Pancreas (tissue), 10 donors: ENCODE data around the gene OGFOD3. TPM values are rescaled to one million over a fixed set of nuclear protein-coding genes. Genes with fewer than 3 reads are reported as not detected.
A peak's percentile ranks its signal among the peaks of the same experiment; 100 is the strongest.

Source experiments
- ATAC-seq, 4 donors: fragments of 200-7000 bp; cut with Tn5 transposase; one replicate each; pipeline versions ENCODE4 v1.8.0 to v1.9.1; 2020; ENCODE audit warnings: mild to moderate bottlenecking in 4 of 4, moderate library complexity in 4 of 4
- DNase-seq, 6 donors: peaks; one replicate each; pipeline ENCODE4 v3.0.0-alpha.2; 2020
- FAIRE-seq: peaks from 2 replicates; lab custom pipeline; 2012; peaks lifted over from hg19 to GRCh38; lab: Jason Lieb, UNC
- H3K27ac ChIP-seq, 4 donors: fragments of 200-600 bp; sonication (generic); 1 replicate in 3 of 4; 2 replicates in 1 of 4; pipeline versions ENCODE4 v1.5.0 to v1.8.0; 2020
- H3K27me3 ChIP-seq, 4 donors: fragments of 200-600 bp; one replicate each; pipeline ENCODE4 v1.8.0; 2021
- H3K36me3 ChIP-seq, 3 donors: fragments of 200-600 bp; sonication (generic) in 1 of 3; one replicate each; pipeline versions ENCODE4 v1.5.0 to v1.8.0; 2020 to 2021
- H3K4me1 ChIP-seq, 3 donors: fragments of 200-600 bp; one replicate each; pipeline ENCODE4 v1.8.0; 2021
- H3K4me3 ChIP-seq, 4 donors: fragments of 200-600 bp; sonication (generic) in 2 of 4; one replicate each; pipeline versions ENCODE4 v1.5.0 to v1.8.0; 2020 to 2021
- H3K9me3 ChIP-seq, 4 donors: fragments of 200-600 bp; one replicate each; pipeline ENCODE4 v1.8.0; 2021
- CTCF ChIP-seq, 4 donors: fragments of 200-600 bp; sonication (generic) in 3 of 4; IDR thresholded peaks; one replicate each; pipeline versions ENCODE4 v1.5.0 to v1.8.0; 2021; ENCODE audit warnings: antibody characterized with exemption in 4 of 4
- WGBS, 2 donors: extraction: QIAGEN DNeasy Blood & Tissue Kit; methylation state at CpG; one replicate each; pipeline ENCODE4 v1.1.7; 2013; 5-methylcytosine and 5-hydroxymethylcytosine counted together
- intact Hi-C, 3 donors: fragments of 100-400 bp; cut with DNase I; formaldehyde crosslinking; loops; one replicate each; pipeline versions ENCODE4 v1.11.1 to v1.14.2; 2022
- polyA plus RNA-seq, 2 donors: library from polyadenylated mRNA; stranded (reverse); fragments of 200-250 nt; gene quantifications; one replicate each; pipeline ENCODE4 v1.2.3, GENCODE V29; 2013
- total RNA-seq, 6 donors: library from RNA; stranded (reverse); fragmentation: NEBNext Ultra II Directional in 4 of 6; extraction: Animal tissue kit (Norgen Biotek cat#: 25700) in 4 of 6; gene quantifications; one replicate each; pipeline versions ENCODE4 v1.2.1 to v1.2.4, GENCODE V29; 2021 to 2023
- donor health status: healthy with polysubstance abuse.
- donor health status: DM: no; HTN: no; CAD: no; lungs with moderate emphysema.
- donor health status: DM: no; HTN: no; CAD: no.
- donor health status: control.
- donor health status: control.
- donor health status: Bipolar disorder and iron deficiency.
- donor health status: DM: yes; HTN: yes; CAD: no.
- donor health status: DM: no; HTN: no; CAD: no.
- donor health status: DM: no; HTN: no; CAD: no.
- donor health status: DM: yes; HTN: yes; CAD: no.

OGFOD3 gene
- total and polyA plus RNA-seq, 8 donors, result 17.8 to 28.0 (median 19.9) TPM

DNA sequence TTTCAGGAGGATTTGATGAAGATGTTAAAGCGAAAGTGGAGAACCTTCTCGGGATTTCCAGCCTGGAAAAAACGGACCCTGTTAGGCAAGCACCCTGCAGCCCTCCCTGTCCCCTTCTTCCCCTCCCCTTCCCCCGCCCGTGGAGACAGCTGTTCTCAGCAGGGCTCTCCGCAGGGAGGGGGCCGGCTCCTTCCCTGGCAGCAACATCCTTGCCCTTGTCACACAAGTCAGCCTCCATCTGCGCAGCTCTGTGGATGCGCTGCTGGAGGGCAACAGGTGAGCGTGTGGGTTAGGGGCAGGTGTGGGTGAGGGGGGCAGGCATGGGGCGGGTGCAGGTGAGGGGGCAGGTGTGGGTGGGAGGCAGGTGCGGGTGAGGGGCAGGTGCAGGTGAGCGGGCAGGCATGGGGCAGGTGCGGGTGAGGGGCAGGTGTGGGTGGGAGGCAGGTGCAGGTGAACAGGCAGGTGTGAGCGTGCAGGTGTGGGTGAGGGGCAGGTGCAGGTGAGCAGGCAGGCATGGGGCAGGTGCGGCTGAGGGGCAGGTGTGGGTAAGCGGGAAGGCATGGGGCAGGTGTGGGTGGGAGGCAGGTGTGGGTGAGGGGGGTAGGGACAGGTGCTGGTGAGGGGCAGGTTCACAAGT lies 22.7 kb upstream of the OGFOD3 start:
- no peak for ATAC-seq
- peaks cover 4 to 13% (median 9%) of the 10 kb centered on the region in 3 donors for H3K4me1 ChIP-seq
- peak overlapping the region in 1 of 4 donors; percentile 44 for H3K27ac ChIP-seq
- peak in 3 of 6 donors; percentile 41 to 80 (median 45) for DNase-seq
- H3K9me3 ChIP-seq, result no peaks in the 10 kb centered on the region
- FAIRE-seq, result no peak
- peaks cover 0 to 3% (median 2%) of the 10 kb centered on the region in 3 donors for H3K36me3 ChIP-seq
- 71 to 73% methylated on average over 17 of the region's 17 CpGs for WGBS, 2 donors
- TF ChIP-seq CTCF (IDR thresholded peaks at IDR 0.05), result no peak
- intact Hi-C loops, result no loop called here
- no peak overlapping the region for H3K4me3 ChIP-seq
- no peaks in the 10 kb centered on the region for H3K27me3 ChIP-seq

DNA sequence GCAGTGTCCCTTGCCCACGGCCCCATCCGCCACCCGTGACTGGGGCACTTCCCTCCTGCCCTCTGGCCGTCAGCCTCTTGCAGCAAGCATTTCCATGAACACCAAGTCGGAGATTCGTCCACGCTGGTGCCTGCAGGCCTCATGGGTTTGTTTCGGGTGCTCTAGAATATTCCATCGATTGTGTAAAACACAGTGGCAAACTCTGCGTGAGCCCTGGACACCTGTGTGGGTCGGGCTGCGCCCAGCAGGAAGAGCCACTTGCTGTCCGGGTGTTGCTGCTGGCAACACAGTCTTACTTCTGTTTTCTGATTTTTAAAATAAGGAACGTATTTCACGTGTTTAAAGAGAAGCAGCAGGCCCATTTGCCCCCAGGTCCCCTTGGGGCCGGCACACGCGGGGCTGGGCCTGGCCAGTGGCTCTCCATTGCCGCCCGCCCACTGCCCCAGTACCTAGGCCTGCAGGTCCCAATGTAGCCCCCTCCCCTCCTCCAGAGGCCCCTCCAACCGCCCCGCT lies 22.1 kb upstream of the OGFOD3 start:
- Histone ChIP-seq H3K9me3 (no peaks in the 10 kb centered on the region), H3K27ac (peak overlapping the region in 2 of 4 donors; percentile 12 to 44), H3K36me3 (peaks cover 0 to 3% (median 2%) of the 10 kb centered on the region in 3 donors), H3K4me1 (peaks cover 5 to 13% (median 13%) of the 10 kb centered on the region in 3 donors), H3K4me3 (no peak overlapping the region), H3K27me3 (no peaks in the 10 kb centered on the region)
- no peak for ATAC-seq
- peak in 2 of 6 donors; percentile 17 to 51 for DNase-seq
- TF ChIP-seq CTCF (IDR thresholded peaks at IDR 0.05), result no peak
- 83 to 84% methylated on average over 22 of the region's 22 CpGs for WGBS, 2 donors
- FAIRE-seq, result no peak
- intact Hi-C loops, result no loop called here

GRCh38 chr17:82439829-82440365 lies 21.5 kb upstream of the OGFOD3 start:
- Histone ChIP-seq H3K4me3 (no peak overlapping the region), H3K27me3 (no peaks in the 10 kb centered on the region), H3K36me3 (peaks cover 0 to 3% (median 2%) of the 10 kb centered on the region in 3 donors), H3K4me1 (peaks cover 5 to 13% (median 10%) of the 10 kb centered on the region in 3 donors), H3K27ac (peak overlapping the region in 1 of 4 donors; percentile 44), H3K9me3 (no peaks in the 10 kb centered on the region)
- no peak for FAIRE-seq
- no peak for ATAC-seq
- intact Hi-C loops, result no loop called here
- 94 to 95% methylated on average over 34 of the region's 34 CpGs for WGBS, 2 donors
- peak in 1 of 6 donors; percentile 35 for DNase-seq
- TF ChIP-seq CTCF (IDR thresholded peaks at IDR 0.05), result no peak

DNA sequence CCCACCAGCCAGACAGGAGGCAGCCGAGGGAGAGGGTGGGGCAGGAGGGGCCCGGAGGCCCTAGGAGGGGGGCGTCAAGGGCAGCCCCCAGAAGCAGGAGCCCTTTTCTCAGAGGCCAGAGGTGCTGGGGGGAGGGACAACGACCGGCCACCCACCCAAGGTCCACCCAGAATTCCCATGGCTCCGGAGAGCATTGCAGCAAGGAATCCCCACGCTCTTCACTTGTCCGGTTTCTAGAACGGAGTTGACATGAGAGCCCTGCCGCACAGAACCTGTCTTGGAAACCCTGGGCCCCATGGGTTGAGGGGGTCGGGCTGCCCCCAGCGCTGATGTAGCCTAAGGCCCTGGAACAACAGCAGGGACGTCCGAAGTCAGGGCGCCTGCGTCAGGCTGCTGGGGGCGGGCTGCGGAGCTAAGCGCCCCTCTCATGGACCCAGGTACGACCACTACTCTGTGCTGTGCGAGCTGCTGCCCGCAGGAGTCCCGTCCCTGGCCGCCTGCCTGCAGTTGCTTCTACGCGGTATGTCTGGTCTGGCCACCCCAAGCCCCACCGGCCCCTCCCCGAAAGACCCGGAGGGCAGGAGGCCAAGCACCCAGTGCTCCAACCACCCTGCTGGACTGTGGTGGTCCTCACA lies 20.9 kb upstream of the OGFOD3 start:
- DNase-seq, result peak in 2 of 6 donors; percentile 53 to 77
- Histone ChIP-seq H3K36me3 (peaks cover 0 to 3% (median 2%) of the 10 kb centered on the region in 3 donors), H3K4me1 (peaks cover 5 to 13% (median 10%) of the 10 kb centered on the region in 3 donors), H3K9me3 (no peaks in the 10 kb centered on the region), H3K4me3 (no peak overlapping the region), H3K27ac (no peak overlapping the region), H3K27me3 (no peaks in the 10 kb centered on the region)
- no peak for ATAC-seq
- TF ChIP-seq CTCF (IDR thresholded peaks at IDR 0.05), result no peak
- intact Hi-C loops, result no loop called here
- WGBS, 2 donors, result 87 to 89% methylated on average over 28 to 29 of the region's 29 CpGs
- FAIRE-seq, result no peak
